Measurements from ENCODE around the gene IQSEC2. TPM values are rescaled to one million over a fixed set of nuclear protein-coding genes. Genes with fewer than 3 reads are reported as not detected.
A peak's percentile ranks its signal among the peaks of the same experiment; 100 is the strongest.

Gene IQSEC2
- total RNA-seq, 1 donor from 2014 or later: 0.14 TPM

DNA sequence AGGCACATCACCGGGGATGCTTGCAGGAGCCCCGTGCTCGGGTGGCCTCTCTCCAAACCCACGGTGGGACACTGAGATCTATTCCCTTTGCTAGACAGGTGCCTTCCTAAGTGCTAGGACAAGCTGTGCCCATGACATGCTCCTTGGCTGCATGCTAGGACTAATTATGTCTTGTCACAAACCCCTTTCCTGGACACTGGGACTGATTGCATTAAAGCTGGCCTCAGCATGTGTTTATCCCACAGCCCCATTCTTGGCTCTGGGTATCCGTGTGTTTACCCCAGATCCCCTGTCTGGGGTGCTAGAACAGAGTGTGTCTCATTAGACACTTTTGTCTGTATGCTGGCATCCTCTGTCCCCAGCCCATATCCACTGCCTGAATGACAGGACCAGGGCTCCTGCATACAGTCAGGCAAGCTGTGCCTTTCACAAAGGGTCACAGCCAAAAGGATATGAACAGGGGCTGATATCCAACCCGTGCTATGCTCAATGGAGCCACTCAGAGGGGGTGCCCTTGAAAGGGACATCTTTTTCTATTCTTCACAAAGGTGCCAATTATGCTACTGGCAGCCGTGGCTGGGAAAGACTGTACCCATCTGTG, 9.2 kb upstream of the IQSEC2 start:
- no peak for DNase-seq (ENCODE audit: low spot score)
- intact Hi-C loops (cut with micrococcal nuclease): no loop called here
- H3K27ac Mint-ChIP-seq: no peak overlapping the region
- H3K4me1 Mint-ChIP-seq (ENCODE audit: low read depth): peaks cover 13% of the 10 kb centered on the region
- H3K36me3 Mint-ChIP-seq (ENCODE audit: low read depth): no peaks in the 10 kb centered on the region
- no peaks in the 10 kb centered on the region for H3K9me3 Mint-ChIP-seq
- H3K4me3 Mint-ChIP-seq (ENCODE audit: low read depth): no peak overlapping the region
- H3K27me3 Mint-ChIP-seq (ENCODE audit: low read depth): no peaks in the 10 kb centered on the region

DNA sequence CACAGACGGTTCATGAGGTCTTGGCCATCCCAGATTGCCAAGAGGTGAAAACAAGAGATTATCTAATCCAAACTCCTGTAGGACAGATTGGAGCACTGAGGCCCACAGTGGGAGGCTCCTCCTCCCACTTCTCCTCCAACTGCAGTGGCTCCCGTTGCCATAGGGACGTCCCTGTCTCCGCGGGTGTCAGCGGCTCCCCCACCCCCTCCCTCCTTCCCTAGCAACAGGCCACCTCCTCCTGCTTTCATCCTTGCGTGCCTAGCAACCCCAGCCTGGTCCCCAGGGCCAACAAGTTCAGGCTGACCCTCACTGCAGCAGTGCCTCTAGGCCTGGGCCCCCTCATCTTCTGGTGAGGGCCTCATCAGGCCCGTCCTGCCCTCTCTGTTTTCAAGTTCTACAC, 6.8 kb upstream of the IQSEC2 start:
- H3K4me1 Mint-ChIP-seq (ENCODE audit: low read depth): peaks cover 13% of the 10 kb centered on the region
- peak overlapping the region; percentile 77 for H3K27ac Mint-ChIP-seq
- no peaks in the 10 kb centered on the region for H3K36me3 Mint-ChIP-seq (ENCODE audit: low read depth)
- intact Hi-C loops (cut with micrococcal nuclease): no loop called here
- no peaks in the 10 kb centered on the region for H3K9me3 Mint-ChIP-seq
- H3K27me3 Mint-ChIP-seq (ENCODE audit: low read depth): no peaks in the 10 kb centered on the region
- no peak for DNase-seq (ENCODE audit: low spot score)
- no peak overlapping the region for H3K4me3 Mint-ChIP-seq (ENCODE audit: low read depth)

DNA sequence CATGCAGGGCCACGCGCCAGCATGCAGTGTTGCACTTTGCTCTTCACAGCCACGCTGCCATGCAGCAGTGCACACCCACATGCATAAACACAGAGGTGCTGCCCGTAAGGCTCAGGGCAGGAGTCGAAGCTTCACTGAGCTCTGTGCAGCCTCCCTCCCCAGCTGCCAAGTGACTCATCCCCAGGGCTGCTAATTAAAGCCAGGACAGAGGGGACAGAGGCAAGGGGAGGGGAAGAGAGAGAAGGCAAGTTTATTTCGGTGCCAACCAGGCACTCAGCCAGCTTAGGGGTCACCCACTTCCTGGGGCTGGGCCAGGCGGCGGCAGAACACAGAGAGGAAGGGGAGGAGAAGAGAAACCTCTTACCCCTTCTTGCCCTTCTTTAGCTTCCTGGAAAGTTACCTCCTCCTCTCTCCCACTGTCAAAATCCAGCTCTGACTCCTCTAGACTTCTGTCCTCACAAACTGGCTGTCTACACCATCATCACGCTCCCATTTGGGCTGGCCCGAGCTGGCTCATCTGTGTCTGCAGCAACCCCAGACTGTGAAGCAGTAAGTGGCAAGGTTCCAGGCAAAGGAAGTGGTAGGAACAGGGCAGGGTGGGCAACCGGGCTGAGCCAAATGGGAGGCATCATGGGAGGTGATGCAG, 6.2 kb upstream of the IQSEC2 start:
- intact Hi-C loops (cut with micrococcal nuclease): no loop called here
- Mint-ChIP-seq H3K27me3 (ENCODE audit: low read depth) (no peaks in the 10 kb centered on the region), H3K36me3 (ENCODE audit: low read depth) (no peaks in the 10 kb centered on the region), H3K4me1 (ENCODE audit: low read depth) (peaks cover 13% of the 10 kb centered on the region), H3K9me3 (no peaks in the 10 kb centered on the region), H3K4me3 (ENCODE audit: low read depth) (peak overlapping the region; percentile 68), H3K27ac (peak overlapping the region; percentile 77)
- no peak for DNase-seq (ENCODE audit: low spot score)

DNA sequence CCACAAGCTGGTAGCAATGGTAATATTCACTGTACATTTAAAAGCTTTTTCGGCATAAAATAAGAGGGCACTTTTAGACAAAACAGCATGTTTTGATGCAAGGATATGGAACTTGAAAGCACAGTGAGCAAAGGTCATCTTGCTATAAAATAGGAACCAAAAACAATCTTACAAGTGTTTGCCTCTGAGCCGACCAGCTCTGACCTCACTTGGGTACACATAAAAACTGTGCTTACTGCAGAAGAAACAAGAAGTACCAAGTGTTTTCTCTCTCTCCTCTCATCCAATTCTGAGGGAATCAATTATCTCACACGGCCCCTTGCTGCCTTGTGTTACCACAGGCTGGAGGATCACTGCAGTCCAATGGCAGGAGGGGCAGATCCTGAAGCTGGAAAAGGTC, 4.8 kb upstream of the IQSEC2 start:
- H3K4me3 Mint-ChIP-seq (ENCODE audit: low read depth): no peak overlapping the region
- no peaks in the 10 kb centered on the region for H3K9me3 Mint-ChIP-seq
- H3K4me1 Mint-ChIP-seq (ENCODE audit: low read depth): peaks cover 13% of the 10 kb centered on the region
- intact Hi-C loops (cut with micrococcal nuclease): no loop called here
- DNase-seq (ENCODE audit: low spot score): no peak
- no peak overlapping the region for H3K27ac Mint-ChIP-seq
- no peaks in the 10 kb centered on the region for H3K27me3 Mint-ChIP-seq (ENCODE audit: low read depth)
- no peaks in the 10 kb centered on the region for H3K36me3 Mint-ChIP-seq (ENCODE audit: low read depth)

DNA sequence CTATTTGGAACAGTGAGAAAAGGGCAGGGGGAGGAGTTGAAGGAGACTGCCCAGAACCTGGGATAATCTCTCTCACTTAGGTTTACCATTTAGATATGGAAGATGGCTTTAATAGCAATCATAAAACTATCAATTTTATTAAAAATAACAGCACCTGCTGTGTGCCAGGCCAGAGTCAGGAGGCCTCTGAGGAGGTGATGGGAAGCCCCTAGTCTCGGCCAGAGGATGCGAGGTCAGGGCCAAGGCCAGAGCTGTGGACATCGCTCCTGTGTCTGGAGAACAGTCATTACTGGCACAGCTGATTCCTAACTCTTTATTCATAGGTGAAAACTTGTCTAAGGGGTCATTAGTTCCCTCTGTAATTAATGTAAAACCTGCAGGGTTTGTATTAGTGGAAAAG, 4.2 kb upstream of the IQSEC2 start:
- Mint-ChIP-seq H3K27ac (no peak overlapping the region), H3K9me3 (no peaks in the 10 kb centered on the region), H3K4me3 (ENCODE audit: low read depth) (no peak overlapping the region), H3K4me1 (ENCODE audit: low read depth) (peaks cover 13% of the 10 kb centered on the region), H3K27me3 (ENCODE audit: low read depth) (no peaks in the 10 kb centered on the region), H3K36me3 (ENCODE audit: low read depth) (no peaks in the 10 kb centered on the region)
- intact Hi-C loops (cut with micrococcal nuclease): no loop called here
- no peak for DNase-seq (ENCODE audit: low spot score)

DNA sequence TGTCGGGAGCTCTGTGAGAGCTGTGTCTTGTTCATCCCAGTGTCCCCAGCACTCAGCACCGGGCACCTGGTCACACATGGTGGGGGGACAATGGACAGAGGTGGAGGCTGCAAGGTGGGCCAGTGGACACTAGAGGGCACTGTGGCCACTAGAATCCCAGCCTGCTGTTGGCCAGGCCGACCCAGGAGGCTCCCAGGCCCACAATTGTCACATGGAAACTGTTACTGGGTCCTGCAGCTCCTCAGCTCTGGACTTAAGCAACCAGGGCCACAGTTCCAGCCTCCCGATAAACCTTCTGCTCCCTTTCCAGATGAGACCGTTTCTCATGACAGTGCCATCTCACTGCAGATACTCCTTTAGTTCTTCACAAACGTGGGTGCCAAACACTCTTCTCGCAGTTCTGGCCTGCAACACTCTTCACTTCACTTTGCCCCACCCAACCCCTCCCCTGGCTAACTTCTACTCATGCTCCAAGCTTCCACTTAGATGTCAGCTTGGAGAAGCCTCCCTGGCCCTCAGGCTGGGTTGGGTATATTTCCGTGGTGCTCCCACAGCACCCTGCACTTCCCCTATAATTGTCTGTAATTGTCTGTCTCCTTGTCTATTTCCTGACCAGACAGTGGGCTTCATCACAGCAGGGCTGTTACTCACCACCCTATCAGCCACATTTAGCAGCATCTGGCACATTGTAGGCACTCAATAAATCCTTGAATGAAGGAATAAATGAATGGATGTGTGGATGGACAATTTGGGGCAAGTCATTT, 3.5 kb upstream of the IQSEC2 start:
- intact Hi-C loops (cut with micrococcal nuclease): no loop called here
- Mint-ChIP-seq H3K36me3 (ENCODE audit: low read depth) (no peaks in the 10 kb centered on the region), H3K4me3 (ENCODE audit: low read depth) (no peak overlapping the region), H3K27me3 (ENCODE audit: low read depth) (no peaks in the 10 kb centered on the region), H3K9me3 (no peaks in the 10 kb centered on the region), H3K27ac (no peak overlapping the region), H3K4me1 (ENCODE audit: low read depth) (peaks cover 16% of the 10 kb centered on the region)
- DNase-seq (ENCODE audit: low spot score): no peak

DNA sequence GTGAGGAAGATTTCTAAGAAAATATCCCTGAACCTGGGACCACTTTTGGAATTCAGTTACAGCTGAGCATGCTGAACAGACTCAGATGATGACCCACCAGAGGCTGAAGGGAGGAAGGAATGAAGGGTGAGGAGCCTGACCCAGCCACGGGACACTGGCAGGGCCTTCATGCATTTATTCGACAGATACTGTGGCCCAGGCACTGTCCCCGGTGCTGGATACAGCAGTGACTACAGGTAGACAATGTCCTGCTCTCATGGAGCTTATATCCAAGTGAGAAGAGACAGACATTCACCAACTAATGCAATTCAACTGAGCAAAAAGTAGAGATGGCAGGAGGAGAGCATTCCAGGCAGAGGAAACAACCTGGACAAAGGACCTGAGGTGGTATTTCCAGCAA, 2.2 kb upstream of the IQSEC2 start:
- intact Hi-C loops (cut with micrococcal nuclease): no loop called here
- no peak overlapping the region for H3K27ac Mint-ChIP-seq
- H3K4me1 Mint-ChIP-seq (ENCODE audit: low read depth): peaks cover 16% of the 10 kb centered on the region
- DNase-seq (ENCODE audit: low spot score): no peak
- H3K27me3 Mint-ChIP-seq (ENCODE audit: low read depth): no peaks in the 10 kb centered on the region
- no peak overlapping the region for H3K4me3 Mint-ChIP-seq (ENCODE audit: low read depth)
- no peaks in the 10 kb centered on the region for H3K9me3 Mint-ChIP-seq
- no peaks in the 10 kb centered on the region for H3K36me3 Mint-ChIP-seq (ENCODE audit: low read depth)

DNA sequence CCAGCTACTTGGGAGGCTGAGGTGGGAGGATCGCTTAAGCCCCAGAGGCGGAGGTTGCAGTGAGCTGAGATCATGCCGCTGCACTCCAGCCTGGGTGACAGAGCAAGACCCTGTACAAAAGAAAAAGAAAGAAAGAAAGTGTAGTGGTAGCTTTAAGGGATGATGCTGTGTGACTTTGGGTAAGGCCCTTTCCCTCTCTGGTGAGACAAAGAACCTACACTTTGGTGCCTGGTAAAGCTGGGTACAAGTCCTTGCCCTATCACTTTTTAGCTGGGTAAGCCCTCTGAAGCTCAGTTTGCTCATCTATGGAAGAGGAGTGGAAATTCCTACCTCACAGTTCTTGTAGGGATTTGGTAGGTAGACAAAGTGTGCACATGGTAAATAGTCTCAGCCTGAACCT, 1.7 kb upstream of the IQSEC2 start:
- no peak overlapping the region for H3K4me3 Mint-ChIP-seq (ENCODE audit: low read depth)
- no peaks in the 10 kb centered on the region for H3K36me3 Mint-ChIP-seq (ENCODE audit: low read depth)
- no peak overlapping the region for H3K27ac Mint-ChIP-seq
- no peaks in the 10 kb centered on the region for H3K27me3 Mint-ChIP-seq (ENCODE audit: low read depth)
- DNase-seq (ENCODE audit: low spot score): no peak
- intact Hi-C loops (cut with micrococcal nuclease): no loop called here
- H3K4me1 Mint-ChIP-seq (ENCODE audit: low read depth): peaks cover 13% of the 10 kb centered on the region
- no peaks in the 10 kb centered on the region for H3K9me3 Mint-ChIP-seq

DNA sequence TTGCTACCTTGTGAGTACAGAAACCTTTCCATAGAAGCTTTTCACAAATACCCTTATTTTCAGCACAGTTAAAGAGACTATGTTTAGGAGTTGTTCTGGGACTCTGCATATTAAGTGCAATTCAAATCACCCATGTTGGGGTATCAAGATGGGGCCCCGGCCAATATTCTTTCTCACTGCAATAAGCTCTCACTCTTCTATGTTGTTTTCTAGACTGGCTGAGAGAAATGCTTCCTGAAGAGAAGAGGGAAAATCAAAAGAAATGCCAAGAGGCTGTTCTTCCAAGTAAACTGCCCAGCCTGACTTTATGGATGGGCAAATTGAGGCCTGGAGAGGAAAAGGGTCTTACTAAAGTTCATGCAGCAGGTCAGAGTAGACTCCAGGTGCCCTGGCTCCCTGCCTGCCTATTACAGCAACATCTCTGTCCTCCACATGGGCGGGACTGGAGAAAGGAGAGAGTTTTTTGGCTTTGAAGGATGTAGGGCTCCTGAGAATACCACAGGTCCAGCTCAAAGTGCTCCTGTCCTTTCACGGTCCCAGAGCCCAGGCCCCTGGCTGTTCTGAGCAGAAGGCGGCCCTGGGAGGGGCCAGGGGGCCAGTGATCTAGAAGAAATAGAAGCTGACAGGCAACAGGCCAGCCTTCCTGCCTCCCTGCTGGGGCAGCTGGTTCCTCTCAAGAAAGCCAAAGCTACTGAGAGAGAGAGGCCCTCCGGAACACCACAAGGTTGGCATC, 745 bp upstream of the IQSEC2 start:
- H3K27me3 Mint-ChIP-seq (ENCODE audit: low read depth): no peaks in the 10 kb centered on the region
- H3K4me1 Mint-ChIP-seq (ENCODE audit: low read depth): peaks cover 4% of the 10 kb centered on the region
- no peak overlapping the region for H3K4me3 Mint-ChIP-seq (ENCODE audit: low read depth)
- intact Hi-C loops (cut with micrococcal nuclease): no loop called here
- no peaks in the 10 kb centered on the region for H3K36me3 Mint-ChIP-seq (ENCODE audit: low read depth)
- no peak for DNase-seq (ENCODE audit: low spot score)
- no peak overlapping the region for H3K27ac Mint-ChIP-seq
- no peaks in the 10 kb centered on the region for H3K9me3 Mint-ChIP-seq

DNA sequence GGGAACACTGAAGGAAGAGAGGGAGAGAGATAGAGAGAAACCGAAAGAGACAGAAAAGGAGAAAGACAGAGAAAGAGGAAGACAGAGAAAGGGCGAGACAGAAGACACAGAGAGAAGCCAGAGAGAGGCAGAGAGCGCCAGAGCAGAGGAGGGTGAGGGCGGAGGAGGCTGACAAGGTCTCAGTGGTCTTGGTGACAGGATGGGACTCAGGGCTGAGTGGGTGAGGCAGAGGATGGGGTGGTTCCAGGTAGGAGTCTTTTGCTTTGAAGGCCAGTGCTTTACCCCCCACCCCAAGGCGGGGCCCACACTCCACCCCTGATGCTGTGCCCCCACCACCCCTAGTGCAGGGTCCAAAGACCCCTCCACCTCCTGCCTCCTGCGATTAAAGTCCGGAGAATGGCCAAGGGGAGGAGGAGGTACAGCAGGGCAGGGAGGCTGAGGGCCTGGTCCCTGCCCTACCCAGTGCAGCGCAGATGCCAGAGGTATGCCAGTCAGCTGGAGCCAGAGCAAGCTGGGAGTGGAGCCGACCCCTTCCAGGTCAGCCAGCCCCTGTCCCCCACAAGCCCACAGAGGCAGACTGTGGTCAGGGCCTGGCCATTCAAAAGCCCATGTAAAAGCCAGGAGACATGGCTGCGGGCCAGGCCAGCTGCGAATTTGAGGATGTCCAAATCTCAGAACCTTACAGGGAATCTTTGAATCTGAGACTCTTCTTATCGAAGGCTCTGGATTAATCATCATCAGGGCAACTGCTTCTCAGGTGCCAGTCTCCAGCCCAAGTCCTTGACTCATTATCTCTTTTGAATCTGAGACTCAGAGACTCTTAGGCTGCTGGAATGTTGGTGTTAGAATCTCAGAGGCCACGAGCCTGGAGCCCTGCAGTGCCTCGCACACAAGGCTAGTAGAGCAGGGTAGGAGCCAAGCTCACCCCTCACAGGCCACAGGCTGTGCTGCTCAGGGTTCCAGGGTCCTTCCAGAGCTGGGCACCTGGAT, 758 bp downstream of the IQSEC2 start:
- Mint-ChIP-seq H3K4me3 (ENCODE audit: low read depth) (no peak overlapping the region), H3K9me3 (no peaks in the 10 kb centered on the region), H3K4me1 (ENCODE audit: low read depth) (peaks cover 3% of the 10 kb centered on the region), H3K27me3 (ENCODE audit: low read depth) (no peaks in the 10 kb centered on the region), H3K27ac (peak overlapping the region; percentile 8), H3K36me3 (ENCODE audit: low read depth) (no peaks in the 10 kb centered on the region)
- no peak for DNase-seq (ENCODE audit: low spot score)
- intact Hi-C loops (cut with micrococcal nuclease): no loop called here

DNA sequence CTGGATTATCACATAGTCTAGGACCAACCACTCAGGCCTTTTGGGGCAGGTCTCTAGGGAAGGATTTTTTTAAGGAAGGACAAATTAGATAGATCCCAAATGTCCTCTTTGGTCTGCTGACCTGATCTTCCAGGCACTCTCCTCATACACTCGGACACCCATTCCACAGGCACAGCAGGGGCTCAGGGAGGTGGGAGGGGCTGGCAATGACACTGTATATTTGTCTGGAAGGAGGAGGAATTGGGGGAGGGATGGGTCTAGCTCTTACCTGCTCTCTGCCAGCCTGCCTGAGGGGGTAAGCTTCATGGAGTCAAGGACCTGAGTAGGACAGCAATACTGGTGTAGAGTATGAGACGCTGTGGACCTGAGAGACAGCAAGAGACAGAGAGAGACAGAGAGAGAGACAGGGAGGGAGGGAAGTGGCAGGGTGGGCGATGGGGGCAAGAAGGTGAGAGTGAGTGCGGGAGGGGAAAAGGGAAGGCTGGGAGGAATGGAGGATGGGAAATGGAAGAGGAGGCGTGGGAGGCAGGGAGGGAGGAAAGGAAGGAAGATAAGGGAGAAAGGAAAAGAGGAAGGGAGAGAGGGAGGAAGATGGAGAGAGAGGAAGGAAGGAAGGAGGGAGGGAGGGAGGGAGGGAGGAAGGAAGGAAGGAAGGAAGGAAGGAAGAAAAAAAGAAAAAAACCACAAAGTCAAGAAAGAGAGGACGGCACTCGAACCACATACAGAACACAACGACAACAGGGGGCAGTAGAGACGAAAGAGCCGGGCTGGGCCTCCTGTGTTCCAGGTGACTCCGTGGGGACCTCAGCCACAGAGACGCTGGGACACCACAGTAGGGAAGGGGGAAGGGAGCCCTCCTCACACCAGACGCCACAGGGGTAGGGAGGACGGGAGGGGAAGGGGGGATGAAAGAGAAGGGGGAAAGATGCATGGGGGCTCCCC, 1.8 kb downstream of the IQSEC2 start:
- Mint-ChIP-seq H3K9me3 (no peaks in the 10 kb centered on the region), H3K4me1 (ENCODE audit: low read depth) (peaks cover 3% of the 10 kb centered on the region), H3K27ac (peak overlapping the region; percentile 8), H3K36me3 (ENCODE audit: low read depth) (no peaks in the 10 kb centered on the region), H3K27me3 (ENCODE audit: low read depth) (peaks cover 2% of the 10 kb centered on the region), H3K4me3 (ENCODE audit: low read depth) (no peak overlapping the region)
- no peak for DNase-seq (ENCODE audit: low spot score)
- intact Hi-C loops (cut with micrococcal nuclease): no loop called here

Measured in activated T-helper 2 cell treated with anti-CD3 and anti-CD28 coated beads, Interferon-gamma antibody, Interleukin-2, Interleukin-4, amounts not matched to agents 10 μg/mL and 5 μg/mL and 100 μg/mL, durations not matched to agents 14 hours and 24 hours and 36 hours (primary cell).